ENCODE results near the gene DPF1.

DNA sequence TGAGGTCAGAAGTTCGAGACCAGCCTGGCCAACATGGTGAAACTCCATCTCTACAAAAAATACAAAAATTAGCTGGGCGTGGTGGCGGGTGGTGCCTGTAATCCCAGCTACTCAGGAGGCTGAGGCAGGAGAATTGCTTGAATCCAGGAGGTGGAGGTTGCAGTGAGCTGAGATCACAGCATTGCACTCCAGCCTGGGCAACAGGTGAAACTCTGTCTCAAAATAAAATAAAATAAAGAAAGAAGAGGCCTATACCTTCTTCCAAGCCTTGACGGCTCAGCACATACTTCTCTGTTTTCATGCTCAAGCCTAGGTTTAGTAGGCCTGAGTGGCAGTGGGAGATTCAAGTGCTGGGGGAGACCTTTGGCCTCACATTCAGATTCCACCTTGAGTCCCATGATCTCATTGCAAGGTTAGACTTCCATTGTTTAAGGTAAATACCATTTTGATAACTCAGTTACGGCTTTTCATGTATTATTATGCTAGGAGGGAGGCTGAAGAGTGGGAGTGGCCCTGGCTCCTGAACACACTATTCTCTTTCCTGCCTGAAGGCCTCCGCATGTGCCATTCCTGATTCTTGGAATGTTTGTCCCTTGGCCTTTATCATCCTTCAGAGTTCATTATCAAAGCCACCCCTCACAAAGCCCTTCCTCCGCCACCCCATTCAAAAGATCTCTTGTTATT lies 38.7 kb upstream of the DPF1 start:
- TF ChIP-seq, protein P1, sequence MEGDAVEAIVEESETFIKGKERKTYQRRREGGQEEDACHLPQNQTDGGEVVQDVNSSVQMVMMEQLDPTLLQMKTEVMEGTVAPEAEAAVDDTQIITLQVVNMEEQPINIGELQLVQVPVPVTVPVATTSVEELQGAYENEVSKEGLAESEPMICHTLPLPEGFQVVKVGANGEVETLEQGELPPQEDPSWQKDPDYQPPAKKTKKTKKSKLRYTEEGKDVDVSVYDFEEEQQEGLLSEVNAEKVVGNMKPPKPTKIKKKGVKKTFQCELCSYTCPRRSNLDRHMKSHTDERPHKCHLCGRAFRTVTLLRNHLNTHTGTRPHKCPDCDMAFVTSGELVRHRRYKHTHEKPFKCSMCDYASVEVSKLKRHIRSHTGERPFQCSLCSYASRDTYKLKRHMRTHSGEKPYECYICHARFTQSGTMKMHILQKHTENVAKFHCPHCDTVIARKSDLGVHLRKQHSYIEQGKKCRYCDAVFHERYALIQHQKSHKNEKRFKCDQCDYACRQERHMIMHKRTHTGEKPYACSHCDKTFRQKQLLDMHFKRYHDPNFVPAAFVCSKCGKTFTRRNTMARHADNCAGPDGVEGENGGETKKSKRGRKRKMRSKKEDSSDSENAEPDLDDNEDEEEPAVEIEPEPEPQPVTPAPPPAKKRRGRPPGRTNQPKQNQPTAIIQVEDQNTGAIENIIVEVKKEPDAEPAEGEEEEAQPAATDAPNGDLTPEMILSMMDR (conservative IDR thresholded peaks at IDR 0.05), result no peak
- no peak for TF ChIP-seq ZFX (IDR thresholded peaks at IDR 0.05)

Measured in C4-2B (cell line).